Activated naive CD4-positive, alpha-beta T cell treated with anti-CD3 and anti-CD28 coated beads, Interleukin-2, amount 50 U/mL, for 72 hours (primary cell): ENCODE measurements around the gene SPRR2F. TPM values are rescaled to one million over a fixed set of nuclear protein-coding genes. Genes with fewer than 3 reads are reported as not detected.
"Not testable (repeated sequence)": the region's sequence is repeated elsewhere in the genome, so short reads cannot be mapped to it uniquely, and the experiment has no call there.

Experiments
- ATAC-seq, 2 donors: fragments of 150-1000 bp; cut with Tn5 transposase; 2 replicates each; pipeline ENCODE4 v1.10.0; 2021; ENCODE audit warnings: mild to moderate bottlenecking in 2 of 2, moderate library complexity in 2 of 2
- DNase-seq, 2 donors: peaks; one replicate each; pipeline ENCODE4 v3.0.0; 2021 to 2022; ENCODE audit warnings: low spot score in 2 of 2
- H3K27ac Mint-ChIP-seq, 2 donors: one replicate each; pipeline ENCODE4 v1.8.0; 2022; ENCODE audit warnings: mild to moderate bottlenecking in 2 of 2, mixed read lengths in 2 of 2
- H3K36me3 Mint-ChIP-seq, 2 donors: one replicate each; pipeline ENCODE4 v1.8.0; 2022; ENCODE audit warnings: mixed read lengths in 2 of 2
- H3K9me3 Mint-ChIP-seq, 2 donors: one replicate each; pipeline ENCODE4 v1.8.0; 2022; ENCODE audit warnings: mixed read lengths in 2 of 2
- total RNA-seq, 2 donors: library from RNA; stranded (reverse); gene quantifications; one replicate each; pipeline ENCODE4 v1.2.3, GENCODE V29; 2022

The SPRR2F gene
- total RNA-seq, result not detected

- ATAC-seq, result no peak
- no peaks in the 10 kb centered on the region for H3K9me3 Mint-ChIP-seq
- H3K36me3 Mint-ChIP-seq, result no peaks in the 10 kb centered on the region
- H3K27ac Mint-ChIP-seq, result peak within 1 kb of the TSS in 1 of 2 donors; percentile 51
- no peak for DNase-seq
These were observed at the start of gene SPRR2F for GRCh38 chr1:153113416-153113815. Gene SPRR2F (minus strand): TSS chr1:153113516. CDS start chr1:153112733, 783 bp downstream.

- DNase-seq, result no peak
- no peak overlapping the region for H3K27ac Mint-ChIP-seq
- no peak for ATAC-seq
- no peaks in the 10 kb centered on the region for H3K36me3 Mint-ChIP-seq
- H3K9me3 Mint-ChIP-seq, result peaks cover 6 to 7% of the 10 kb centered on the region in 2 donors
These were observed 42.2 kb upstream of the SPRR2F start for GRCh38 chr1:153155541-153155940.

- no peak overlapping the region for H3K27ac Mint-ChIP-seq
- no peak for ATAC-seq
- H3K36me3 Mint-ChIP-seq, result no peaks in the 10 kb centered on the region
- no peaks in the 10 kb centered on the region for H3K9me3 Mint-ChIP-seq
- DNase-seq, result no peak
These were observed 39.2 kb upstream of the SPRR2F start for GRCh38 chr1:153152481-153152880.

- Mint-ChIP-seq H3K36me3 (no peaks in the 10 kb centered on the region), H3K9me3 (no peaks in the 10 kb centered on the region), H3K27ac (no peak within 1 kb of the TSS)
- DNase-seq (no peak), ATAC-seq (no peak)
These were observed 37.5 kb upstream of the SPRR2F start, which contains the start of gene SPRR2G for GRCh38 chr1:153150846-153151245. Gene SPRR2G (minus strand): TSS chr1:153150890. CDS start chr1:153150110, 780 bp downstream.

DNA sequence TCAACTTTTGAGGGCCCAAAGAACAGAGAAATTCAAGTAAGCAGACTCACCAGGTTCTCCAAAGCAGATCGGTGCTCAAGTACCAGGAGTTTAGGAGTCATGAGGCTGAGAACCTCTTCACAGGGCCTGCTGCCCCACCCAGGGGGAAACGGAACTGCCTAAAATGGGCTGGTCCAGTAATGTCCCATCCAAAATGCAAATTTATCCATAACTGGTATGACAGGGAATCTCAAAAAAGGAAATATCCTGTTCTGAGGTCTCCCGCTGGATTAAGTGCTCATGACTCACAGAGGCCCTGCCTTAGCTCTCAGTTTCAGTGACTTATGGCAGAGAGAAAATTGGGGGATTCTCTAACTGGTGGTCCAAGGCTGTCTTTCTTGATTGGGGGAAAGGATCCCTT lies 28.1 kb upstream of the SPRR2F start:
- Mint-ChIP-seq H3K27ac (no peak overlapping the region), H3K9me3 (no peaks in the 10 kb centered on the region), H3K36me3 (no peaks in the 10 kb centered on the region)
- ATAC-seq, result no peak
- no peak for DNase-seq

GRCh38 chr1:153140484-153140883 lies 27.2 kb upstream of the SPRR2F start:
- no peak for DNase-seq
- no peak overlapping the region for H3K27ac Mint-ChIP-seq
- ATAC-seq, result no peak
- H3K36me3 Mint-ChIP-seq, result no peaks in the 10 kb centered on the region
- H3K9me3 Mint-ChIP-seq, result no peaks in the 10 kb centered on the region

DNA sequence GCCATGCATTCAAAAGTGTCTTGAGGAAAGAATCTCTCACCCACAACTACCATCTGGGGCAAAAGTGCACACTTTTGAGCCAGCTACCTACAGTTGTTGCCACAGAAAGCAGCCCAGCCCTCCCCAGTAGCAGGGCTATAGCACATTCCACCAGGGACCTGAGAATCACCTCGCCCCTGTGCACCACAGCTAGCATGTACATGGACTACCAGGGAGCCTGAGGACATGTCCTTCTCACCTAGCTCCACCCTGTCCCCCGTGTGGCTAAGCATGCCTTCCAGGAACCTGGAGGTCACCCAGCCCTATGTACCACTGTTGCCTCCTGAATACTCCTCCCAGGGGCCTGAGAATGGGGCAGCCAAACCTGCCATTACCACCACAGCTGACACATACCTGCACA lies 20.4 kb upstream of the SPRR2F start:
- Mint-ChIP-seq H3K36me3 (no peaks in the 10 kb centered on the region), H3K9me3 (no peaks in the 10 kb centered on the region), H3K27ac (no peak overlapping the region)
- DNase-seq (no peak), ATAC-seq (no peak)

- Mint-ChIP-seq H3K27ac (no peak overlapping the region), H3K36me3 (no peaks in the 10 kb centered on the region), H3K9me3 (no peaks in the 10 kb centered on the region)
- DNase-seq (no peak), ATAC-seq (no peak)
These were observed 20.0 kb upstream of the SPRR2F start for GRCh38 chr1:153133267-153133666.

DNA sequence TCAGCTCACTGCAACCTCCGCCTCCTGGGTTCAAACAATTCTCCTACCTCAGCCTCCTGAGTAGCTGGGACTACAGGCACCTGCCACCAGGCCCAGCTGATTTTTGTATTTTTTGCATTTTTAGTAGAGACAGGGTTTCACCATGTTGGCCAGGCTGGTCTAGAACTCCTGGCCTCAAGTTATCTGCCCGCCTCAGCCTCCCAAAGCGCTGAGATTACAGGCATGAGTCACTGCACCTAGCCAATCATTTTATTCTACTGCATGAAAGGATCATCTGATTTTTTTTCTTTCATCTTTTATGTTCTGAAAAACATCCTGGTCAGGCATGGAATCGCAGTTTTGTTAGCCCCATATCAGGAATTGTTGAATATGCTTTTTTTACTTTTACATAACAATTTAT lies 15.4 kb upstream of the SPRR2F start:
- H3K36me3 Mint-ChIP-seq, DNase-seq, H3K27ac Mint-ChIP-seq, ATAC-seq: not testable (repeated sequence)
- peaks cover 9 to 13% of the 10 kb centered on the region in 2 donors for H3K9me3 Mint-ChIP-seq

- Mint-ChIP-seq H3K36me3 (peaks cover 6% of the 10 kb centered on the region in 2 donors), H3K9me3 (peaks cover 9 to 13% of the 10 kb centered on the region in 2 donors), H3K27ac (no peak overlapping the region)
- ATAC-seq, result no peak
- DNase-seq, result no peak
These were observed 14.0 kb upstream of the SPRR2F start for GRCh38 chr1:153127296-153127695.

- no peak for ATAC-seq
- no peak for DNase-seq
- Mint-ChIP-seq H3K36me3 (peaks cover 6% of the 10 kb centered on the region in 2 donors), H3K27ac (no peak overlapping the region), H3K9me3 (peaks cover 9 to 13% of the 10 kb centered on the region in 2 donors)
These were observed 12.2 kb upstream of the SPRR2F start for GRCh38 chr1:153125536-153125935.

DNA sequence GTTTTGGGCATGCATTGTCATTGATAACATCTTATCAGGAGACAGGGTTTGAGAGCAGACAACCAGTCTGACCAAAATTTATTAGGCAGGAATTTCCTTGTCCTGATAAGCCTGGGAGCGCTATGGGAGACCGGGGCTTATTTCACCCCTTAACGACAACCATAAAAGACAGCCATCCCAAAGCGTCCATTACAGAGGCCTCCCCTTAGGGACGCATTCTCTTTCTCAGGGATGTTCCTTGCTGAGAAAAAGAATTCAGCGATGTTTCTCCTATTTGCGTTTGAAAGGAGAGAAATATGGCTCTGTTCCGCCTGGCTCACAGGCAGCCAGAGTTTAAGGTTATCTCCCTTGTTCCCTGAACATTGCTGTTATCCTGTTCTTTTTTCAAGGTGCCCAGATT lies 10.5 kb upstream of the SPRR2F start:
- not testable (repeated sequence) for ATAC-seq, DNase-seq, H3K36me3 Mint-ChIP-seq, H3K27ac Mint-ChIP-seq
- H3K9me3 Mint-ChIP-seq, result peaks cover 9 to 13% of the 10 kb centered on the region in 2 donors

DNA sequence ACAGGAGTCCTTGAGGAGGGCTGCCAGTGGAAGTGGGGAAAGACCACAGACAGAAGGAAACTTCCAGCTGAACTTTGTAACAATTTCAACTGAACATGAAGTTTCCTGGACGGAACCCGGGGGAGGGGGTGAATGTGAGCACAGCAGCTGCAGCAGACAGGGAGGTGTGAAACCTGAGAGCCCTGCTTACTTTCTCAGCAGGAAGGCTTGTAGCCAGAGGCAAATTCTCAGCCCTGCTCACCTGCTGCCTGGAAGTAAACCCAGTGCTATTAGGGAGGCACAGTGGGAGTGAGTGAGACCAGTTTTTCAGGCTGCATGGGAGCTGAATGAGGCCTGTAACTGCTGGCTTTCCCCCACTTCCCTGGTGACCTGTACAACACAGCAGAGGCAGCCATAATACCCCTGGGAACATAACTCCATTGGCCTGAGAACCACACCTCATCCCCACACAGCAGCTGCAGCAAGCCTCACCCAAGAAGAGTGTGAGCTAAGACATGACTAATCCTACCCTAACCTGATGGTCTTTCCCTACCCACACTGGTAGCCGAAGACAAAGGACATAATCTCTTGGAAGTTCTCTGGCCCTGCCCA lies 9.6 kb upstream of the SPRR2F start:
- H3K9me3 Mint-ChIP-seq, result peaks cover 9 to 13% of the 10 kb centered on the region in 2 donors
- peaks cover 6% of the 10 kb centered on the region in 2 donors for H3K36me3 Mint-ChIP-seq
- no peak for DNase-seq
- H3K27ac Mint-ChIP-seq, result no peak overlapping the region
- no peak for ATAC-seq

GRCh38 chr1:153120945-153121344 lies 7.6 kb upstream of the SPRR2F start:
- DNase-seq (no peak), ATAC-seq (no peak)
- Mint-ChIP-seq H3K27ac (no peak overlapping the region), H3K36me3 (peaks cover 6% of the 10 kb centered on the region in 2 donors), H3K9me3 (peaks cover 9 to 13% of the 10 kb centered on the region in 2 donors)

DNA sequence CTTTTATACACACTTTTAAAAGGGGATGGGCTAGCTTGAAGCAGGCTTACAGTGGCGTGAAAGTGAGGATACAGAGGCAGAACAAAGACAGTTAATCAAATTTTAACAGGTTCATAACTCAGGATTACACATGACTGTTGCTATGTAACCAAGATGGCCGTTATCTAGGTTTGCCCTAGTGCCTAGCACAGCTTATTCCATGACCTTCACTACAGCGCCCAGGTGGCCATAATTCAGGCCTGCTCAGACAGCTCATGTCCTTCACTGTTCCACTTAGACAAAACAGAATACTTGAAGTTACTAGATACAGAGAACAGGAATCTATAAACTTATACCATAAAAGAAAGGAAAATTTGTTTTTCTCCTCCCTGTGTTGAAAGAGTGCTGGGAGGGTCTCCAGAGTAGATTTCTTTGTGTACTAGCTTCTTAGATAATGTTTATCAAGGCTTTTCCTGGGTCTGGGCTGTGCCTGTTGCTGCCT lies 6.2 kb upstream of the SPRR2F start:
- Mint-ChIP-seq H3K36me3 (peaks cover 0 to 1% of the 10 kb centered on the region in 2 donors), H3K27ac (no peak overlapping the region), H3K9me3 (peaks cover 2 to 6% of the 10 kb centered on the region in 2 donors)
- DNase-seq, result no peak
- ATAC-seq, result no peak

GRCh38 chr1:153115264-153115663 lies 1.9 kb upstream of the SPRR2F start:
- not testable (repeated sequence) for H3K36me3 Mint-ChIP-seq, ATAC-seq, DNase-seq, H3K27ac Mint-ChIP-seq, H3K9me3 Mint-ChIP-seq

GRCh38 chr1:153112454-153112853 lies 862 bp downstream of the SPRR2F start:
- peak overlapping the region in 1 of 2 donors; percentile 51 for H3K27ac Mint-ChIP-seq
- not testable (repeated sequence) for DNase-seq, ATAC-seq, H3K9me3 Mint-ChIP-seq, H3K36me3 Mint-ChIP-seq

DNA sequence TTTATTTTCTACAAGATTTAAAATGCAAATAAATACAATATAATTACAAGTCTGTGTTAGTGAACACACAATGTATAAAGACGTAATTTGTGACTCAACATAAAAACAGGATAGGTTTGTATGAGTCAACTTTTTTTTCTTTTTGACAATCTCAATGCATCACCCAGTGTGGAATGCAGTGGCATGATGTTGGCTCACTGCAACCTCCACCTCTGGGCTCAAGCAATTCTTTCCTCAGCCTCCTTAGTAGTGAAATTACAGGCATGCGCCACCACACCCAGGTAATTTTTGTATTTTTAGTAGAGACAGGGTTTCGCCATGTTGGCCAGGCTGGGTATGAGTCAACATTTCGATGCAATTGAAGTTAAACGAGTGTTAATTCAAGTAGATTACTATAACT lies 13.1 kb downstream of the SPRR2F start:
- H3K36me3 Mint-ChIP-seq, result no peaks in the 10 kb centered on the region
- ATAC-seq (no peak), DNase-seq (no peak)
- peaks cover 0 to 8% of the 10 kb centered on the region in 2 donors for H3K9me3 Mint-ChIP-seq
- H3K27ac Mint-ChIP-seq, result no peak overlapping the region
